Fibroblast of skin of abdomen (primary cell): ENCODE data around the gene IL12B.
"Not testable (repeated sequence)": the region's sequence is repeated elsewhere in the genome, so short reads cannot be mapped to it uniquely, and the experiment has no call there.

ENCODE experiments used
- DNase-seq: peaks from one replicate; pipeline ENCODE4 v3.0.0-alpha.2; 2013

Gene IL12B

DNA sequence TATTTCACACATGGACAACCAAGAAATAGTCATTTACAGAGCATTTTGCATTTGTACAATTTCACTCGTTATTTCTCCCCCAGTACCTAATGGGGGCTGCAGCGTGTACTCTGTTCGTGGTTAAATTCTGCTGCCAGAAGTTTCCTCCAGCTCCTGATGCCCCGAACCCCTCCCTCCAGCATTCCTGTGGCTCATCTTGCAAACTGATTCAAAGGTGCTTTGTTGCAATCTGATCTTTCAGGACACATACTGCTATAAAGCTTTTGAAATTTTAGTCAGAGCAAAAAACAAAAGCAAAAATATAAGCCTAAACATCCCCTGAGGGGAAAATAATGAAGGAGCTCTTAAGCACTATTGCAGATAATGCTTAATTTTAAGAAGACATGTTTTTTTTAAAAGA is 39.5 kb downstream of the IL12B start:
- peak; percentile 37 for DNase-seq

GRCh38 chr5:159286420-159287035 is 43.8 kb downstream of the IL12B start:
- peak; percentile 52 for DNase-seq

DNA sequence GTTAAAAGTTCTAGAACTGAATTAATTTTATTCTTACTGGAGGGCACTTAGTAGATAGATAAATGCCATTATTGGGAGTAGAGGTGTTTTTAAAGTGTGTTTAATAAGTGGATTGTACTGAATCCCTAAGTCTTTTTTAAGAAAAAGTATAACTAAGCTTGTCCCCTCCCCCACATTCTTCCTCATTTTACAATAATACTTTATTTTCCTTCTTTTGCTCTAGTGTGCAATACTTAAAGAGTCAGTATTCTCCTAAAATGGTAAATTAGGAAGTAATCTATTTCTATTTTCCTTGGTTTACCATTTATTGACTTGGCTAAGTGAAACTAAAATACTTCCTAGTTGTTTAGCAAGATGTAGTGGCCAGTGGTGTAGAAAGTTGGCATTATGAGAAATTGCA is 55.6 kb downstream of the IL12B start:
- DNase-seq: no peak

GRCh38 chr5:159273923-159274322 is 56.4 kb downstream of the IL12B start:
- DNase-seq: no peak

GRCh38 chr5:159269723-159270122 is 60.6 kb downstream of the IL12B start:
- no peak for DNase-seq

- DNase-seq: not testable (repeated sequence)
These were observed 63.5 kb downstream of the IL12B start for GRCh38 chr5:159266764-159267163.
